Endothelial cell of umbilical vein (primary cell): ENCODE results near the gene KCNH6. TPM values are rescaled to one million over a fixed set of nuclear protein-coding genes. Genes with fewer than 3 reads are reported as not detected.

Experiments used
- BruUV-seq: library from RNA; stranded (reverse); fragments of 400-500 nt; replicated peaks from 2 replicates; lab custom pipeline; 2021; lab: Mats Ljungman, UMichigan
- CTCF ChIA-PET: fragments of 300-600, 350-600 bp; sonication (Branson Sonifier 250); formaldehyde crosslinking; loops from one replicate; lab custom pipeline; 2021; ENCODE audit warnings: antibody characterized with exemption, inconsistent platforms; lab: Charles Lee
- POLR2A ChIA-PET: fragments of 300-600, 350-600 bp; sonication (Branson Sonifier 250); formaldehyde crosslinking; loops from one replicate; lab custom pipeline; 2021; ENCODE audit warnings: antibody characterized with exemption, inconsistent platforms; lab: Charles Lee
- DNase-seq: peaks from one replicate; pipeline ENCODE4 v3.0.0-alpha.2; 2011; ENCODE audit warnings: low read depth, low spot score
- FAIRE-seq: peaks from 2 replicates; lab custom pipeline; 2011; peaks lifted over from hg19 to GRCh38; lab: Jason Lieb, UNC
- H2AFZ ChIP-seq: 2 replicates; pipeline ENCODE4 v1.6.0; 2012; ENCODE audit warnings: low read depth, low read length, control low read depth, inconsistent platforms
- H3K27ac ChIP-seq: 2 replicates; pipeline ENCODE4 v1.5.1; 2011; ENCODE audit warnings: low read depth, mild to moderate bottlenecking, control low read depth, low read length, moderate library complexity; ENCODE audit not compliant: insufficient read depth
- H3K27me3 ChIP-seq, 2 experiments: 2 replicates each; pipeline versions ENCODE4 v1.6.0 to v1.6.1; 2011; ENCODE audit warnings: low read length in 2 of 2, mixed read lengths in 1 of 2; ENCODE audit not compliant: control insufficient read depth in 2 of 2, insufficient read depth in 2 of 2
- H3K36me3 ChIP-seq, 2 experiments: 2 replicates in 1 of 2; 3 replicates in 1 of 2; pipeline ENCODE4 v1.5.1; 2011; ENCODE audit warnings: low read length in 2 of 2, mild to moderate bottlenecking in 1 of 2, moderate library complexity in 1 of 2; ENCODE audit not compliant: control insufficient read depth in 2 of 2, insufficient read depth in 2 of 2; ENCODE audit errors: extremely low read depth in 1 of 2
- H3K4me1 ChIP-seq: 3 replicates; pipeline ENCODE4 v1.5.1; 2011; ENCODE audit warnings: mild to moderate bottlenecking, low read length; ENCODE audit not compliant: control insufficient read depth, insufficient read depth; ENCODE audit errors: extremely low read depth
- H3K4me2 ChIP-seq: 2 replicates; pipeline ENCODE4 v1.6.1; 2011; ENCODE audit warnings: low read length, control low read depth, mixed read lengths; ENCODE audit not compliant: insufficient read depth
- H3K4me3 ChIP-seq, 3 experiments: fragments of 200-600 bp in 1 of 3; sonication (generic), shearing (Covaris generic) in 1 of 3; replicated peaks in 1 of 3; 2 replicates each; pipeline ENCODE4 v1.5.1; 2011 to 2016; ENCODE audit warnings: control low read depth in 3 of 3, low read length in 3 of 3, mild to moderate bottlenecking in 2 of 3, inconsistent platforms in 1 of 3, low read depth in 1 of 3, moderate library complexity in 1 of 3; ENCODE audit not compliant: insufficient read depth in 1 of 3
- H3K79me2 ChIP-seq: 2 replicates; pipeline ENCODE4 v1.6.0; 2012; ENCODE audit warnings: low read length, inconsistent platforms; ENCODE audit not compliant: control insufficient read depth, insufficient read depth
- H3K9ac ChIP-seq: replicated peaks from 2 replicates; pipeline ENCODE3; 2011; ENCODE audit warnings: low read length, control low read depth; ENCODE audit not compliant: insufficient read depth; ENCODE audit errors: extremely low read depth
- H3K9me1 ChIP-seq: replicated peaks from 3 replicates; pipeline ENCODE4 v1.6.0; 2011; ENCODE audit warnings: mild to moderate bottlenecking, low read length; ENCODE audit not compliant: control insufficient read depth, insufficient read depth; ENCODE audit errors: extremely low read depth
- H3K9me3 ChIP-seq: replicated peaks from 2 replicates; pipeline ENCODE4 v1.5.1; 2012; ENCODE audit warnings: low read length, inconsistent platforms; ENCODE audit not compliant: control insufficient read depth, insufficient read depth
- H4K20me1 ChIP-seq: replicated peaks from 2 replicates; pipeline ENCODE3; 2011; ENCODE audit warnings: mild to moderate bottlenecking, low read length; ENCODE audit not compliant: control insufficient read depth, insufficient read depth; ENCODE audit errors: extremely low read depth
- EZH2 ChIP-seq: IDR thresholded peaks from 2 replicates; pipeline ENCODE4 v1.6.1; 2012; ENCODE audit warnings: borderline replicate concordance, low read depth, mild to moderate bottlenecking, moderate library complexity, low read length, inconsistent platforms; ENCODE audit not compliant: severe bottlenecking
- FOS ChIP-seq: IDR thresholded peaks from 2 replicates; pipeline ENCODE4 v1.6.1; 2011; ENCODE audit warnings: mild to moderate bottlenecking, low read length, moderate library complexity, borderline replicate concordance; ENCODE audit not compliant: insufficient read depth
- GATA2 ChIP-seq: IDR thresholded peaks from 2 replicates; pipeline ENCODE4 v1.7.0; 2011; ENCODE audit warnings: low read depth, mild to moderate bottlenecking, moderate library complexity, mixed read lengths, low read length; ENCODE audit not compliant: insufficient read length, insufficient read depth
- JUN ChIP-seq: IDR thresholded peaks from 2 replicates; pipeline ENCODE4 v1.6.1; 2011; ENCODE audit warnings: borderline replicate concordance, low read depth; ENCODE audit not compliant: insufficient read length, insufficient read depth
- MYC ChIP-seq: IDR thresholded peaks from one replicate; pipeline ENCODE4 v1.6.1; 2011; ENCODE audit warnings: mild to moderate bottlenecking, low read depth, low read length
- POLR2A ChIP-seq: IDR thresholded peaks from 2 replicates; pipeline ENCODE4 v1.6.1; 2012; ENCODE audit warnings: low read depth, mild to moderate bottlenecking, control low read depth, low read length
- POLR2AphosphoS5 ChIP-seq: IDR thresholded peaks from 2 replicates; pipeline ENCODE4 v1.6.1; 2012; ENCODE audit warnings: low read depth, mild to moderate bottlenecking, control low read depth, low read length, moderate library complexity; ENCODE audit not compliant: insufficient read depth
- dilution Hi-C: fragments of 300-500 bp; cut with MboI; formaldehyde crosslinking; loops from one replicate; pipeline ENCODE4 v1.15.0; 2019; ENCODE audit warnings: low sequenced_read_pairs; ENCODE audit not compliant: extremely low pct_ligation_motif_present
- intact Hi-C: fragments of 100-400 bp; cut with micrococcal nuclease; formaldehyde crosslinking; loops from one replicate; pipeline ENCODE4 v1.10.0; 2022
- polyA plus RNA-seq, 4 experiments: library from polyadenylated mRNA; depleted of rRNA in 3 of 4; stranded (reverse) in 3 of 4; unstranded in 1 of 4; fragments of >200 nt; gene quantifications; 2 replicates each; pipeline versions ENCODE4 v1.2.1 to v1.2.3, GENCODE V29; 2011 to 2012; ENCODE audit warnings: missing spikeins in 1 of 4
- total RNA-seq: library from RNA; stranded (reverse); gene quantifications from 2 replicates; pipeline ENCODE4 v1.2.3, GENCODE V29; 2021
- TF ChIP-seq, protein P1 (sequence below): IDR thresholded peaks from 2 replicates; pipeline ENCODE4 v1.6.1; 2011; ENCODE audit not compliant: insufficient read depth, insufficient read length
- TF ChIP-seq, protein P2 (sequence below), 2 donors: IDR thresholded peaks; 1 replicate in 1 of 2; 2 replicates in 1 of 2; pipeline ENCODE4 v1.5.1; 2011; ENCODE audit warnings: low read length in 2 of 2, mild to moderate bottlenecking in 2 of 2, moderate library complexity in 2 of 2, control low read depth in 1 of 2, inconsistent platforms in 1 of 2, low read depth in 1 of 2; ENCODE audit not compliant: insufficient read depth in 1 of 2; ENCODE audit errors: extremely low read depth in 1 of 2

The KCNH6 gene
- total and polyA plus RNA-seq, 2 donors (not counting 3 experiments of a cell fraction or from before 2014, with no cell fraction given): 0.07 TPM; not detected in 1

GRCh38 chr17:63479495-63480184 lies 43.5 kb upstream of the KCNH6 start:
- intact Hi-C loops: loop anchor here (1.0 kb wide), 2 partner anchors 54 to 133 kb away; no protein-coding TSS in a partner anchor
- no peaks in the 10 kb centered on the region for H3K79me2 ChIP-seq
- H3K4me1 ChIP-seq: peaks cover 20% of the 10 kb centered on the region
- FAIRE-seq (no peak), DNase-seq (no peak)
- H3K9ac ChIP-seq: no peak overlapping the region
- no peaks in the 10 kb centered on the region for H3K9me1 ChIP-seq
- no TSS peak for BruUV-seq
- H3K27me3 ChIP-seq: no peaks in the 10 kb centered on the region
- TF ChIP-seq FOS (no peak), GATA2 (no peak), POLR2AphosphoS5 (no peak), MYC (no peak), JUN (no peak), EZH2 (no peak), POLR2A (no peak)
- TF ChIP-seq, protein P1, sequence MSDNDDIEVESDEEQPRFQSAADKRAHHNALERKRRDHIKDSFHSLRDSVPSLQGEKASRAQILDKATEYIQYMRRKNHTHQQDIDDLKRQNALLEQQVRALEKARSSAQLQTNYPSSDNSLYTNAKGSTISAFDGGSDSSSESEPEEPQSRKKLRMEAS: no peak
- TF ChIP-seq, protein P2, sequence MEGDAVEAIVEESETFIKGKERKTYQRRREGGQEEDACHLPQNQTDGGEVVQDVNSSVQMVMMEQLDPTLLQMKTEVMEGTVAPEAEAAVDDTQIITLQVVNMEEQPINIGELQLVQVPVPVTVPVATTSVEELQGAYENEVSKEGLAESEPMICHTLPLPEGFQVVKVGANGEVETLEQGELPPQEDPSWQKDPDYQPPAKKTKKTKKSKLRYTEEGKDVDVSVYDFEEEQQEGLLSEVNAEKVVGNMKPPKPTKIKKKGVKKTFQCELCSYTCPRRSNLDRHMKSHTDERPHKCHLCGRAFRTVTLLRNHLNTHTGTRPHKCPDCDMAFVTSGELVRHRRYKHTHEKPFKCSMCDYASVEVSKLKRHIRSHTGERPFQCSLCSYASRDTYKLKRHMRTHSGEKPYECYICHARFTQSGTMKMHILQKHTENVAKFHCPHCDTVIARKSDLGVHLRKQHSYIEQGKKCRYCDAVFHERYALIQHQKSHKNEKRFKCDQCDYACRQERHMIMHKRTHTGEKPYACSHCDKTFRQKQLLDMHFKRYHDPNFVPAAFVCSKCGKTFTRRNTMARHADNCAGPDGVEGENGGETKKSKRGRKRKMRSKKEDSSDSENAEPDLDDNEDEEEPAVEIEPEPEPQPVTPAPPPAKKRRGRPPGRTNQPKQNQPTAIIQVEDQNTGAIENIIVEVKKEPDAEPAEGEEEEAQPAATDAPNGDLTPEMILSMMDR (IDR thresholded peaks at IDR 0.05; ENCODE audit: extremely low read depth in 1 of 2, insufficient read depth in 1 of 2, low read depth in 1 of 2, low read length in 2 of 2): no peak
- H3K4me2 ChIP-seq: no peak overlapping the region
- CTCF ChIA-PET: interaction anchor here (0.6 to 11.1 kb wide), 26 partner anchors 8 to 807 kb away, joined by 3 to 540 read pairs (median 8); partner anchors contain the start of genes CYB561, KCNH6 and MAP3K3
- H2AFZ ChIP-seq: no peak overlapping the region
- H3K27ac ChIP-seq: no peak overlapping the region
- dilution Hi-C loops: no loop called here
- POLR2A ChIA-PET: interaction anchor here (1.0 kb wide), 2 partner anchors 35 to 54 kb away, joined by 3 read pairs; no protein-coding TSS in a partner anchor
- no peak overlapping the region for H3K4me3 ChIP-seq
- peaks cover 0 to 44% of the 10 kb centered on the region in 2 experiments for H3K36me3 ChIP-seq
- H3K9me3 ChIP-seq: no peaks in the 10 kb centered on the region
- H4K20me1 ChIP-seq: no peaks in the 10 kb centered on the region
